Stimulated activated CD4-positive, alpha-beta T cell treated with anti-CD3 and anti-CD28 coated beads, Interleukin-2, amount 100 ng/mL, for 48 hours (primary cell): ENCODE results near the gene CYP39A1.
"Not testable (repeated sequence)": the region's sequence is repeated elsewhere in the genome, so short reads cannot be mapped to it uniquely, and the experiment has no call there.

Experiments
- DNase-seq, 2 donors: peaks; one replicate each; pipeline ENCODE4 v3.0.0-alpha.2; 2020

CYP39A1 gene

DNA sequence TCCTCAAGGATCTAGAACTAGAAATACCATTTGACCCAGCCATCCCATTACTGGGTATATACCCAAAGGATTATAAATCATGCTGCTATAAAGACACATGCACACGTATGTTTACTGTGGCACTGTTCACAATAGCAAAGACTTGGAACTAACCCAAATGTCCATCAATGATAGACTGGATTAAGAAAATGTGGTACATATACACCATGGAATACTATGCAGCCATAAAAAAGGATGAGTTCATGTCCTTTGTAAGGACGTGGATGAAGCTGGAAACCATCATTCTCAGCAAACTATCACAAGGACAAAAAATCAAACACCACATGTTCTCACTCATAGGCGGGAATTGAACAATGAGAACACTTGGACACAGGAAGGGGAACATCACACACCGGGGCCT is 4.5 kb downstream of the CYP39A1 start:
- not testable (repeated sequence) for DNase-seq

DNA sequence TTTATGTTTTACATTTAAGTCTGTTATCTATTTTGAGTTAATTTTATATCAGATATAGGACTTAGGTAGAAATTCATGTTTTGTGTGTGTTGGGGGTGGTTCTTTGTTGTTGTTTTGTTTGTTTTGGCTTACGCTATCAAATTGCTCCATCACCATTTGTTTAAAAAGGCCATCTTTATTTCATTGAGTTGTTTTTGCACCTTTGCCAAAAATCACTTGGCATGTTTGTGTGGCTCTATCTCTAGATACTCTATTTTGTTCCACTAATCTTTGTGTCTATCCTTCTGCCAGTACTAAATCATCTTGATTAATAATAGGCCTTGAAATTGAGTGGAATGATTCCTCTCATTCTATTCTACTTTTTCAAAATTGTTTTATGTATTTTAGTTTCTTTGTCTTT is 7.4 kb downstream of the CYP39A1 start:
- no peak for DNase-seq

DNA sequence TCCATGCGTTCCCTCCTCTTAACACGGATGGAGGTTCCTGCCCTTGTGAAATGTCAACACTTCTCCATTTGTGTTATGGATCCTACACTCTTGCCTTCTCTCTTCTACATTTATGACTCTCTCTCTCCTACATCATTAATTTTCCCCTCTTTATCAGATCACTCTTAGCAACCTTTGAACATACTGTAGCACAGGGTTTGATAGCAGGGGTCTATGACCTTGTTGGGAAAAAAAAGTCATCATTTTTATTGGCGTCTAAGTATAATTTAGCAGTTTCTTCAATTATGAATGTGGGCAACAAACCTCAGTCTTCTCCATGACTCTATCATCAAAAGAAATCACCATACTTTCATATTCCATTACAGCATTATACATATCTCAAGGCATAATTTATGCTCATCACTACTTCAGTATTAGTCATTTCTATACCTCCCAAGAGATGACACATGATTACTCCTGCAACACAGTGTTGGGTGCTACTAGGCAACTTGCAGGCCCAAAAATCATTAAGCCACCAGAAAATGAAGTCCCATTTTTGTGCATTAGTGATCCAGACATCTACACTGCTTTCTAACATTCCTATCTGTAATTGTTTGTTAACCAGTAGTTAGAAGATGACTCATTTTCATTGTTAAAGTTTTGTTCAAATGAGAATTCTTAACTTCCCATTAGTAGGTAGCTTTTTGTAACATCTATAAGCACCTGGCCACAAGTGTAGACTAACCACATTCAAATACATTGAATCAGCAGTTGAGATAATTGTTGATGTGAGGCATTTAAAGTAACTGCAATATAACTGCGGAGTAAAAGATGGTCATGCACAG is 9.5 kb downstream of the CYP39A1 start:
- no peak for DNase-seq

DNA sequence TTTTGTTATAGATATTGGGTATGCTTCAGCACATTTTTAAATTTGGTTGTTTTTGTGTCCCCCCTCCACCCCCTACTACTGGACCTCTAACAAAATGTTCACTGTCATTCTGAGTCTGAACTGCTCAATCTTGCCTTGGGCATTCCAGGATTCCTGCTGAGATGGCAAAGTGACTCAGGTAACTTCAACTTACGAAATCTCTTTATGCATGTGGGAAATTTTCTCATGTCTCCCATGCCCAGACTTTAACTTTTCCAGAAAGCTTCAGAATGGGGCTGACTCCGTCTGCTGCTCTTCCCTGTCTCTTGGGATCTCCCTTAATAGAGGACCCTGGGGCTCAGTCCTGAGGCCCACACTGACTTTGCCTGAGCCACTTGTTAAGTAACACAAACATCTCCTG is 14.0 kb downstream of the CYP39A1 start:
- DNase-seq, result no peak

- no peak for DNase-seq
Measured at GRCh38 chr6:46637933-46638332, 14.7 kb downstream of the CYP39A1 start.

DNA sequence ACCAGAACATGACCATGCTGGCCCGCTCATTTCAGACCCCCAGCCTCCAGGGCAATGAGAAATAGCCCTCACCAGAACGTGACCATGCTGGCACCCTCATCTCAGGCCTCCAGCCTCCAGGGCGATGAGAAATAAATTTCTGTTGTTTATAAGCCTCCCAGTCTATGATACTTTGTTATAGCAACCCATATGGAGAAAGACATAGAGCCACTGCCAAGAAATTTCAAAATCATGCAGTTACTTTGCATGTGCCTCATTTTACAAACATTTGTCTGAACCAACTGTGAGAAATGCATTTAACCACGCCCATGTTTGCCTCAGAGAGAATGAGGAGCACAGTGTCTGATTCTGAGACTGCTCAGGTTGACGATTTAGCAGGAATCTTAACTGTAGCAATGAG is 15.5 kb downstream of the CYP39A1 start:
- no peak for DNase-seq

GRCh38 chr6:46635462-46635861 is 17.2 kb downstream of the CYP39A1 start:
- DNase-seq, result no peak

DNA sequence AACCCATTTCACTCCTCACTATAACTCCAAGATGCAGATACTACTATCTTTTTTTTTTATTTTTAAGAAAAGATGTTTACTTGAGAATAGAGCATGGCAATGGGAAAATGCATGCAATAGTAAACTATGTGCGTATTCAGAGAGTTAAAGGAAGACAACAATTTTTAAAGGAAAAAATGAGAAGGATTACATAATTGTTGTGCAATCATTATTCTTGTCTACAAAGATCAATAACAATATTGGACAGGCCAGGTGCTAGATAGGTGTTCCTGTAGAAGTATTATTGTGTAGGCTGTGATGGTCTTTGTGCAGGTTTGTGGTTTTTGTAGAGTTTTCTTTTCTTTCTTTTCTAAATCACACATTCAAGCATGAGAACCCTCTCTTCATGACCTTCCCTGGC is 20.6 kb downstream of the CYP39A1 start:
- DNase-seq, result no peak

DNA sequence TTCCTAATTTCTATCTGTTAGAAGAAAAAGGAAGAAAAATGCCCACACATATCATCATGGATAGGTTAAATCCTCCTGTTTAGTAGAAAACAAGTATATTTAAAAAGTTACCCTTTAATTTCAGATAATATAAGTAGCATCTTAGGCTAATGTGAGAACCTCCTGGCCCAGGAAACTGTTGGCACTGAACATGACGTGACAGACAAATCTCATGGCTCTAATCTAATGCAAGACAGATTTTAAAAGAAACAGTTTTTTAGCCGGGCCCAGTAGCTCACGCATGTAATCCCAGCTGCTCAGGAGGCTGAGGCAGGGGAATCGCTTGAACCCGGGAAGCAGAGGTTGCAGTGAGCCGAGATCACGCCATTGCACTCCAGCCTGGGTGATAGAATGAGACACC is 22.9 kb downstream of the CYP39A1 start:
- DNase-seq, result no peak

- no peak for DNase-seq
Measured at GRCh38 chr6:46628976-46629375, 23.6 kb downstream of the CYP39A1 start.

DNA sequence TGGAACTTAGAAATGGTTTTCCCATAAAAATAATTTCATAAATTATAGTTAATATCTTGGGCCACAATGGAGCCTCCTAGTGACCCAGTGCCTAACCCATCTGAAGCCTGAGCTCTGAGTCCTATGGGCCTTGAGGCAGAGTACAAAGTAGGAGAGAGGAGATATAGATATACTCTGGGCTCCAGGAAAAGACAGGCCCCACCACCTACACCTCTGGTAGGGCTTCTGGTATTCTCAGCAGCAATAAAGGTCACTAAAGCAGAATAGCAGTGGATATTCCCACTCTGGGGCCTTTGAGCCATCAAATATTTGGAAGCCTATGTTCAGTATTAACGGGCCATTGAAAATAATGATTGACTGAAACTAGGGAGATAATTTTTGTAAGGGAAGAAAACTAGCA is 24.1 kb downstream of the CYP39A1 start:
- DNase-seq, result no peak

GRCh38 chr6:46626976-46627375 is 25.6 kb downstream of the CYP39A1 start:
- DNase-seq, result no peak

GRCh38 chr6:46626228-46626909 is 26.2 kb downstream of the CYP39A1 start:
- no peak for DNase-seq

- DNase-seq, result no peak
Measured at GRCh38 chr6:46618726-46619125, 33.9 kb downstream of the CYP39A1 start.

DNA sequence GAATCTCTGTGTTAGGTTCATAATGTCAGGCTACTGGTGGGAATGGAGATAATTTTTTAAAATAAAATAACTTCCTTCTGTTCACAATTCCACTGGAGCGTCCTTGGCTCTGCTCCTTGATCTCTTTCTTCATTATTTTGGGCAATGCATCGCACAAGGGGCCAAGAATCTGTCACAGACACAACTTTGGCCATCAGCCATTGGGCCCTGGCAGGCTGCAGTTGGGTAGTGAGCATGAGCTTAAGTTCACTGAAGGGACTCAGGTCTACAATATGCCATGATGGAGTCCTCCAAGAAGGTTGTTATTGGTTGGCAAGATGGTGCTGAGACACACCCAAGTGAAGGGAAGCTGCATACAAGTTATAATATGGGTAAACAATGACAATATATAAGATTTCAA is 40.0 kb downstream of the CYP39A1 start:
- no peak for DNase-seq

GRCh38 chr6:46610862-46611553 is 41.6 kb downstream of the CYP39A1 start:
- no peak for DNase-seq

- DNase-seq, result no peak
Measured at GRCh38 chr6:46606338-46606737, 46.3 kb downstream of the CYP39A1 start.

DNA sequence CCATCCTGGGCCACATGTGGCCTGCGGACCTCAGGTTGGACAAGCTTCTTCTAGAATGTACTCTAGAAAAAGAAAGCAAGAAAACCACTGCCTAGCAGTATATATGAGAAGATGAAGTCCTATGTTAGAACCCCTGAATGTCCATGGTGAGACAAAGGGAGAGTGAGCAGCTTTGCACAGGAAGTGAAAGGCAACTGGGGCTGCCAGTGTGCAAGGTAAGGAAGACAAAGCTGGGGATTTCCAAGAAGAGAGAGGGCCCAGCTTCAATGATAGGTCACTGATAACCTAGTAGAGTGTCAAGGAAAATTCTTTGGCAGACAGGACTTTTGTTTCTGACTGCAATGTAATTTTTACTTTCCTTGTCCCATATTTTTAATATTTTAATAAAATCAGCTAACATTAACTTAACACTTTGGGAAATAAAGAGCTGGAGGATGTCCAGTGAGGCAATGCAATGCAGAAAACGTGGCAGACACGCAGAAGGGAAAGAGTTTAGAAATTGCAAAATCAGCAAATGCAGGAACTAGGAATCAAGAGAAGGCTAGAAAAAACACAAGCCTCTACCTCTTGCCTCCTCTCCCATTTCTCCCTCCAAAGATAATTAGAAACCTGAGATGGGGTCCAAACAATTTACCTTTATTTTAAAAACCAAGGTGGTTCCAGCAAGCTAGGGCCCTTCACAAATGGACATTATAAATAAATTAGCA is 47.4 kb downstream of the CYP39A1 start:
- DNase-seq, result no peak

DNA sequence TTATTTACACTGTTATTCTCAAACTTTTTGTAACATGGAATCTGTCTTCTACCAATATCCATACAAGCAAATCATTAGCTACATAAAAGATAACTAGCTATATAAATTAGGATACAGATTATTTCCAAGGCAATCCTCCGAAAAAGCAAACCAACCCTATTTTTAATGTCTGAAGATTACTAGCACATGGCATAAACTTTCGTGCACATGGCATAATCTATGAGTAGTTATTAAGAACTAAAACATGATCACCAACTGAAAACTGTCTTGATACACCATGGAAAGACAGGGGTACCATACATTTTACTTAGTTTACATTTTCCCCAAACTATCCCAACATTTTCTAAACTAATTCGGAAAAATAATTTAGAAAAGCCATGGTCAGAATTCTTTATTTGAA is 54.4 kb downstream of the CYP39A1 start:
- no peak for DNase-seq

DNA sequence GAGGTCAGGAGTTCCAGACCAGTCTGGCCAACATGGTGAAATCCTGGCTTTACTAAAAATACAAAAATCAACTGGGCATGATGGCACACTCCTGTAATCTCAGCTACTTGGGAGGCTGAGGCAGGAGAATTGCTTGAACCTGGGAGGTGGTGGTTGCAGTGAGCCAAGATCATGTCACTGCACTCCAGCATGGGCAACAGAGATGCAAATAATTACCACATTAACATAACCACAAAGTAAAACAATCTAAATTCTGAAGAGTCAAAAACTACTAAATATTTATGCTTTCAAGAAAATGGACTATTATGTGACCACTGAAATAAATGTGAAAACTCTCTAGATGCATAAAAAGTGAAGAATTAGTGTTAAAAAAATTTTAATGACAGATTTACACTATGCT is 59.9 kb downstream of the CYP39A1 start:
- no peak for DNase-seq

DNA sequence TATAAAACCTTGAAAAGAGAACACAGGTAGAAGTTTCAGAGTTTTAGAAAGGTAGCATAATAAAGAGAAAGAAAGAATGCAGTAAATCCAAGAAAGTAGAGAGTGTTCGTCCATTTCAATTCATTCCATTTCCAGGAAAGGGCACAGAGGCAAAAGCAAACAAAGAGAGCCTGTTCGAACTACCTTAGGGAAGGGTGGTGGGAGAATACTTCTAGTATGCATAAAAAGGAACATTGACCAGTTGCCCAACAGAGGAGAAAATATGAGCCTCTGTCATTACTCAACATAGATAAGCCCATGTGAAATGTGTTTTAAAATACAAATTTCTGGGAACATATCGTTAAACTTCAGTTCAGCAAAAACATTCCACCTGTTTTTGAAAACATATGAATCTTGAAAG is 60.6 kb downstream of the CYP39A1 start:
- DNase-seq, result no peak

DNA sequence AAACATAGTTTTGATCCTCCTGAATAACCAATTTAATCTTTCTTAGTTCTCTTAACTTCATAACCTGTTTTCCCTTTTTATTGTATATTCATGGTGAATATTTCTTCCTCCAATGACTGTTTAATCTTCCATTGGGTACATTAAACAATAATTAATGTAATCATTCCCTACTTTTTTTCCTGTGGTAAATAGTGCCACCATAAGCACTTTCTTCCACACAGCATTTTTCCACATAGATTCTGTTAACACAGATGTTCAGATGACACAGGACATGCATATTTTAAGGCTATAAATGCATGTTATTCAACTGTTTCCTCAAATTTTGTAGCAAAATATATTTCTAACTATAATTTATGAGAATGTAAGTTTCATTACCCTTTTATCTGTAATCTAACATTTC is 61.9 kb downstream of the CYP39A1 start:
- DNase-seq, result no peak

DNA sequence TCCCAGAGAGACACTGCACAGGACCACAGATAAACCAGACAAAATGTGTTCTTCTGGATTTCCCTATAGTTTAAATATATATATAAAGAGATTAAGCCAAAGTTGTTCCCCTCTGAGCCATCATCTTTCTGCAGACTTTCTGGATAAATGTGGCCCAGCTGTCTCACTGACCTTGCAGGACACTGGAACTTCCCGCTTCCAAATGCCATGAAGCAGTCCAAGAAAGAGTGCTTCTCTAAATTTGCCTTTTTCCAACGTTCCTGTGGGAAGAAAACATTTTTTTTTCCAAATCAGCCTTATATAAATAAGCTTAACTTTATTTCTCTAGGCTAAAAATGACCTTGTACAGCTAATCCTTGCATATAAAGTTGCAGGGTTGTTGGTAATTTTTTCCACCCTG is 65.7 kb downstream of the CYP39A1 start:
- no peak for DNase-seq
